HuH-7 (cell line): Measurements from ENCODE around the gene CADM1.
"Not testable (repeated sequence)": the region's sequence is repeated elsewhere in the genome, so short reads cannot be mapped to it uniquely, and the experiment has no call there.

Experiments used
- DNase-seq: peaks from one replicate; pipeline ENCODE4 v3.0.0; 2011; ENCODE audit warnings: low spot score

CADM1 gene

DNA sequence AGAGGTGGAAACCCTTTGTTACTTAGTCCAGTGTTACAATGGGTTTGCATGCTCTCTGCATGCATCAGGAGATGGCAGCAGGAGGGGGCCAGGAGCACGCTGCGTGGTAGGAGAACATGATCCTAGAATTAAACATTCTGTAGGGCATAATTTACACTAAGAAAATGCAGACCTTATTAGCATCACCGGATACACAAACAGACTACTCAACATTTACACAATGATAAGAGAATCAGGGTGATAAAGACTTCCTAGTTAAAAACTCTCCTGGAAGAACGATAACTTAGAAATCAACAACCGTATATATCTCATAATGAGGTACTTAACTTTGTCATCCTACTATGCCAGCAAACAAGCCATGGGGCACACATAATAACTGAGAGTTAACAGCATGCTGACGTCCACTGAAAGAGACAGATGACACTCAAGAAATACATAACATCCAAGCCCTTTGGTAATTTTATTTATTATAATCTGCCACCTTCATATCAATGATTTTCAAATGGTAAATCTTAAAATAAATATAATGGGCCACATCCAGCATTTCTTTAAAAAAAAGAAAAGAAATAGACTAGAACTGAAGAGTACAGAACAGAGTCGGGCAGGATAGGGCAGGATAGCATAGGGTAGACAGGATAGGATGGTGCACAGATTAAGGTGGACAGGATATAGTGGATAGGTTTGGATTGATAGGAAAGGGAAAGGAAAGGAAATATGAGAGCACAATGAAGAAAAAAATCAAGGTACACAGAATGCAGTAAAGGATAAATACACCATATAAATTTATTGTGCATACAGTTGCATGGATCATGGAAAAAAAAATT, 27.5 kb downstream of the CADM1 start:
- DNase-seq: no peak

DNA sequence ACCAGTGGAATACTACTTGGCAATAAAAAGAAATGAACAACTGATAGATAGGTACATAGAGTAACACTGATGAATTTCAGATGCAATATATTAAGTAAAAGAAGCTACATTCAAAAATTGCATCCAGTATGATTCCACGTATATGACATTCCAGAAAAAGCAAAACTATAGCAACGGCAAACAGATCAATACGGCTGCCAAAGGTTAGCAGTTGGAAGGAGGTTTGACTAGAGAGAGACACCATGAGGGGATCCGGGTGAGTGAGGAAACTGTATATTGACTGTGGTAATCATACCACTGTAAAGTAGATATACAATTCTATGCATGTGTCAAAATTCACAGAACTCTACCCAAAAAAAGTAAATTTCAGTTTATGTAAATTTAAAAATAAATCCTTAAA, 28.7 kb downstream of the CADM1 start:
- DNase-seq: no peak

DNA sequence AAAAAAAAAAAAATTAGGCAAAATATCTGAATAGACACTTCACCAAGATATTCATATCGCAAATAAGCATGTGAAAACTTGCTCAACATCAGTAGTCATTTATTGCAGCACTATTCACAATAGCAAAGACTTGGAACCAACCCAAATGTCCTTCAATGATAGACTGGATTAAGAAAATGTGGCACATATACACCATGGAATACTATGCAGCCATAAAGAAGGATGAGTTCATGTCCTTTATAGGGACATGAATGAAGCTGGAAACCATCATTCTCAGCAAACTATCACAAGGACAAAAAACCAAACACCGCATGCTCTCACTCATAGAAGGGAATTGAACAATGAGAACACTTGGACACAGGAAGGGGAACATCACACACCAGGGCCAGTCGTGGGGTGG, 29.9 kb downstream of the CADM1 start:
- DNase-seq: not testable (repeated sequence)

DNA sequence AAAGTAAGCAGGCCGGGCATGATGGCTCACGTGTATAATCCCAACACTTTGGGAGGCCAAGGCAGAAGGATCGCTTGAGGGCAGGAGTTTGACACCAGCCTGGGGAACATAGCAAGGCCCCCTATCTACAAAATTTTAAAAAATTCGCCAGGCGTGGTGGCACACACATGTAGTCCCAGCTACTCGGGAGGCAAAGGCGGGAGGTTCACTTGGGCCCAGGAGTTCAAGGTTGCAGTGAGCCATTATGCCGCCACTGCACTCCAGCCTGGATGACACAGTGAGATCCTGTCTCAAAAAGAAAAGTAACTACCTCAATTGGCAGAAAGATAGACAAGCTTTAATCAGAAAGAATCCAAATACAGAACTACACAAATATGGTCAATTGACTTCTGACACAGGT, 31.0 kb downstream of the CADM1 start:
- no peak for DNase-seq

DNA sequence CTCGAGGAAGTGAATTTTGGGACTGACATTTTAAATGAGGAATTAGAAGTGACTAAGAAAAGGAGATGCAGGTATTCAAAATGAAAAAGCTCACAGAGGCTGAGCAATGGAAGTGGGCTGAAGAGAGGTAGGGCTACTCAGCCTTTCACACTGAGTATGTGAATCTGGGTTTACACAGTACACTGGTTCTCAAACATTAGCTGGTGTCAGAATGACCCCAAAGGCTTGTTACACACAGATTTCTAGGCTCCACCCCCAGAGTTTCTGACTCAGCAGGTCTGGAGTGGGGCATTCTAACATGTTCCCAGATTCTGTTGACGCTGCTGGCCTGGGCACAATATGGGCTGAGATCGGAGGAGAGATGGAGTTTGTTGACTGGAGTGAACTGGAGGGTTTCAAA, 32.8 kb downstream of the CADM1 start:
- DNase-seq: no peak

DNA sequence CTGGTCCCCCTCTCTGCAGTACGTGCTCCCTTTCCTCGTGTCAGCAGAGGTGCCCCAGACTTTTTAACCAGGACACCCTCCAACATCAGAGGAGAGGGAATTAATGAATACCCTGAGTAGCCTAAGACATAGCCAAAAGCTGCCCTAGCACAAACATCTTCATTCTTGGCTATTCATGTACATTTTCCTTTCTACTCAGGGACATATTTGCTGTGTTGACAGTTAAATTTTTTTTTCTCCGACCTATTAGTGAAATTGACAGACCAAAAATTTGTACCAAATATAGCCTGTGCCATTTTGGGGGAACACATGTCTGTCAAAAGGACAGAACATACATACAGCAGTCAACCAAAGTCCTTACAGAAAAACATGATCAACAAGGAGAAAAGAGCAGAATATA, 33.3 kb downstream of the CADM1 start:
- no peak for DNase-seq

DNA sequence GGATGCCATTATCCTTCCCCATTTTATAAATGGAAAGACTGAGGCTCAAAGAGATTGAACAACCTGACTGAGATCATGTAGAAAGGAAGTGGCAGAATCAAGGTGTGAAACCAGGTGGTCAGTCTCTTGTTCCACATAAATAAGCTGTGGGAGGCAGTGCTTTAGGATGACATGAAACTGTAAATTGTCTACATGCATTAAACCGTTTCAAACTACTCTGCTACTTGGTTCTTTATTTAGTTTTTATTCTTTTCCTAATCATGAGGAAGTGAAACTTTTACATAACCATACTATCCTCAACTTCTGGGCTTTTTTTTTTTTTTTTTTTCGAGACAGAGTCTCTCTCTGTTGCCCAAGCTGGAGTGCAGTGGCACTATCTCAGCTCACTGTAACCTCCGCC, 34.9 kb downstream of the CADM1 start:
- no peak for DNase-seq

DNA sequence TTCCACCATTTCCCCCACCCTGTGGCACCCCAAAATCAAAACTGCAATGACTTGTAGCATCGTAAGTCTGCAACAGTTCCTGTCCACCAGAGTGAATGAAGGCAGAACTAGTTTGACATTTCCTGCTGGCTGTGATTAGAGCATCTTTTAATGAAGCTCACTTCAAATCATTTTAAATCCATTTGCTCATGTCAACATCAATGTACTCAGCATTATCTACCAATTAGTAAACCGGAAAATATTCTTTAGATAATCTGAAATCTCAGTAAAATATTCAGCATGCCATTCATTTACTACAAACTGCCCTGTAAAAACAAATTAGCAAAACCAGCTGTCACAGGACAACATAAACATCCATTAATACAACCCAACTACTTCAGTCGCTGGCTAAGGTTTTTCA, 38.1 kb downstream of the CADM1 start:
- DNase-seq: no peak

DNA sequence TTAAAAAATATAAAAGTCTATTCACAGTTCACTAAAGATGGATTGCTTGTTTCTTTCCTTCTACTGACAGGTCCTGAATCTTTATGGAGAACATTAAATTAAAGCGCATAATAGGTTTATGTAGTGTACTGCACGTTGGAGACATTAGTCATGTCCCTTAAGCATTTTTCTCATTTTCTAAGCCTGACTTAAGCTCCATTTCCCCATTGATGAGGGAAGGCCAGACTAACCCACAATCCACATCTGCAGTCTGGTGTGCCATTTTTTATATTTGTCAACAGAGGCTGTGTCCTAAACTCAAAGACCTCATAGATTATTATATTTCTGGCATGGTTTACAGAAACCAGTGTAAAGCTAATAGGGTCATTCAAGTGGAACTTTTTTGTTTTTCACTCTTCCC, 39.9 kb downstream of the CADM1 start:
- no peak for DNase-seq

DNA sequence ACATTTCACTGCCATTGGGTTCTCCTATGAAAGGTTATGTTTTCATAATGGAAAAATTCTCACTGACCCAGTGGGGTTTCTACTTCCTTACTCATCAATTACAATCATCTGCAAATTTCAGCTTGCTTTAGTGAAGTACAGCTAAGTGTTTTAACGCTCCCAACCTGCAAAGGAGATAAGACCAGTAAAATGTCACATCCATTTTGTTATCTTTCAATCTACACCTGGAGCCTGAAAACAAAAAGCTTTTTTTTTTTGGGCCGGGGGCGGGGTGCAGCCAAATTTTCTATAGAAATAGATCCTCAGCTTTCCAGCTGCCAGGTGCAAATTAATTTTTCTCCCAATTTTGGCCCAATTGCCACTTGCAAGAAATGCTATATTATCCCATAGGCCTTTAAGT, 40.6 kb downstream of the CADM1 start:
- DNase-seq: no peak

DNA sequence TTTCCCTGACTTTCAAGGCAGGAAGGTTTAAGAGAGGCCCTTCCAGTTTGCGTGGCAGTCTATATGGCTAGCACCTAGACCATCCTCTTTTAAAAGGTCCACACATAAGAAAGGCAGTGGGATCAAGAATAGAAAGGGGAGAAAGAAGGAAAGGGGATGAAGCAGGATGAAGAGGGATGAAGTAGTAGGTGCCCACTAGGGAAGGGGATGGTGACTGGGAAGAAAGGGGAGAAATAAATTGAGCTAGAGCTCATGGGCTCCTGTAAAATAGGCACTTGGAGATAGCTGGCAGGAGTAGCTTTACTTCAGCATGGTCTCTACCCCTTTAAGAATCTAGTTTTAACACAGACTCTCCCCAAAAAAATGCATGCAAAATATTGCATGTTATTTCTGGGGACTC, 41.5 kb downstream of the CADM1 start:
- DNase-seq: no peak

DNA sequence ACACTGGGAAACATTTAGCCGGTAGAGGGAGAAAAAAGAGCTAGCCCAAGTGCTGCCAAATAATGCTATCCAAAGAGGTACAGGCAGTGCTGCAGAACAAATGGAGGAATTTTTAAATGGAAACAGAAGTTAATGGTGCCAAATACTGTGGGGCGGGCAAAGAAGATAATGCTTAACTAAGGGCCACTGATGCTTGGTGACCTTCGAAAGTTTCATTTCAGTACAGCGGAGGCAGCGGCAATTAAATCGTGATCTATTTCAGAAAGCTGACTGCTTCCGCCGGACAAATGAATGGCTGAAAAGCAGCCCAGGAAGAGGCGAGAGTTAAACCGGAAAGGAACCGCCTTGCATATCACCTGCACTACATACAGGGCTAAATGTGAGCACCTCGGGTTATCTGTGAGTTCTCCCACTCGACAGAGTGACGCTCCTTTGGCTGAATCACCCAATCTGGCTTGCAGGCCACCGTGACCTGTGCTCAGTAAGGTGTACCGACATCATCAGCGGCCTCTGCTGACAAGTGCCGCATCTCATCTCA, 42.1 kb downstream of the CADM1 start:
- no peak for DNase-seq

DNA sequence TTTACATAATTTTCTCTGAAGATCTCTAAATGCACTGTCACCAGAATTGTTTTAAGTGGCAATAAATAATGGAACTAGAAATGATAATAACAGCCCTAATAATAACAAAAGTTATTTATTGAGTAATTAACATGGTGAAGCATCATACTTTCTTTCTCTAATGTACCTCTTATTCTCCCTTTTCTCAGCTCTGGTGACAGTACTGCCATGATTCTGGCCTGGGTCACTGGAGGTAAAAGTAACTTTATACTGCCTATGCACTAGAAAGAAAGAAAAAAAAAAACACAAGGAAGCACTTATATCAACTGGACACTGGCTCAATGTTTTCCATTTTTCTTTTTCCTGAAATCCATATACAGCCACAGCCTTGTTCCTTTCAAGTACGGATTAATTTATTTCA, 43.7 kb downstream of the CADM1 start:
- DNase-seq: no peak

DNA sequence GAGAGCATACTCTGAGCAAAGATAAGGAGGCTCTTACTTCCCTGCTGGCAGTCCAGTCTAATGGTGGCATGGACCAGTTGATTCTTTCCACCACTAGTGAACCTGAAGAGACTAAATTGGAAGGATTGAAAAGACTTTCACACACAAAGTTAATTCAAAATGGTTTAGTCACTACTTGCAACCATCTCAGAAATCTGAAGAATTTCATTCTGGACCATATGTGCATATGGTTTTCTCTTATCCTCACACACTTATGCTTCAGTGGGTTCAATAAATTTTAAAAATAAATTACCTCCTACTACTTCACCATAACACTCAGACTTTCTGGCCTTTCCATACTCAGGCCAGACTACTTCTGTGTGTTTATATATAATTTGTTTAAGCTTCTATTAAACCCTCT, 44.7 kb downstream of the CADM1 start:
- DNase-seq: no peak

DNA sequence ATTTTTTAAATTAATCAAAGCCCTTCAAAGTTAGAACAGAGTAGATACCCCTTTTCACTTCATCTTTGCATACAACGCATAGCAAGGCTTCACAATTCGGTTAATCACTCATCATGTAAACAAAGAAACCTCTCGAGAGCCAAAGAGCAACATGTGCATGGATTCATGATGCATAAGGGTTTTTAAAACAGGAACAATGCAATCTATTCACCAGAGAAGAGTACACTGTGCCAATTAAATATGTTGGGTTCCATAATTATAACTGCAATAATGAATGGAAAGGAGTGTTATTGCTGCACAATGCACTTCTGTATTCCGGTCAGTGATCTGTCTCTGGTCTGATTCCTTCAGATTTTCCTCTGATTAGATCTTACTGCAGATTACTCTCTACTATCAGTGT, 45.3 kb downstream of the CADM1 start:
- DNase-seq: no peak

DNA sequence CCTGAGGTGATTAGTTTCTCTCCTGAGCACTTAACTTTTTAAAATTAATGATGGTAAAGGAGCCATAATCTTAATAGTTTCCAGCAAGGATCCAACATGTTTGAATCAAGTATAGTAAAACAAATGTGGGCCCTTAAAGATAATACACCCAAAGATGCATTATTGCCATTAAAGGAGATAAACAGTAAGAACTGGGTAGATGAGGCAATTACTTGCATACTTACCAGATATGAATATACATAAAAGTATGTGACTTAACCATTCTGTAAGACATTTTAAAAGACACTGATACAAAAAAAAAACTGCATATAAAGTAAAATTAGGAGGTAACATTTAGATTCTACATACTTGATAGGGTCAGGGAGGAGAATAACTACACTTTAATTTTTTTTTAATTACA, 48.2 kb downstream of the CADM1 start:
- DNase-seq: no peak

DNA sequence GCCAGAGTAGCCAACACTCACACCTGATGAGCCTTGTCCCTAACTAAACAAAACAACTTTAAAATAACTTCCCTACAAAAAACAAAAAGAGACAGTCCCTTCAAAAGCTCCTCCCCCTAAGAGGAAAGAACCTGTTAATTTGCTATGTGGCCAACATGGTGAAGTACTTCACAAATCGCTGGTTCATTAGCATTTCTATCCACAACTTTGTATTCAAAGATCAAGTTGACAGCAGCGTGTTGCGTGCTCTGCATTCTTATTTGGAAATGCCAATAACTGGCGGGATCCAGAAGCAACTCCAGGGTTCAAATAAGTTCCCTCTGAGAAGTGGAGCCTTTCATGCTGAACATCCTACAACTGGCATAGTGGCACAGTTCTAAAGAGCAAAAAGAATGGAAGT, 48.6 kb downstream of the CADM1 start:
- DNase-seq: no peak

DNA sequence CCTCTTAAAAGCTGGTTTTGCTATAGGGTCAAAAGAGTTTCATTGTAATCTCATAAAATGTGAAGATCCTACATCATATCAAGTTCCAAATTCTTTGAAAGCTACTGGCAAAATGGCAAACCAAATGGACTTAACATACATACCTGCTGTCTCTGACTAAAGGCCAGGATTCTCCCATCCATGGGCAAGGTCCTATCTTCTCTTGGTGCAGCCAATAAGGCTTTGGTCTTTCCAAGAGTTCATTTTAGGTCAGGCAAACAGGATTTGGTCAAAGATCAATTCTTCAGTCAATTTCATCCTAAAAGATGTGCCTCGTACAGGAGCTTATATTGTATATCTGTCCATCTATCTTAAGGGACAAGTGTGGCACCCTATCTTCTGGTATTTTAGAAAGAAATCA, 49.7 kb downstream of the CADM1 start:
- DNase-seq: no peak

DNA sequence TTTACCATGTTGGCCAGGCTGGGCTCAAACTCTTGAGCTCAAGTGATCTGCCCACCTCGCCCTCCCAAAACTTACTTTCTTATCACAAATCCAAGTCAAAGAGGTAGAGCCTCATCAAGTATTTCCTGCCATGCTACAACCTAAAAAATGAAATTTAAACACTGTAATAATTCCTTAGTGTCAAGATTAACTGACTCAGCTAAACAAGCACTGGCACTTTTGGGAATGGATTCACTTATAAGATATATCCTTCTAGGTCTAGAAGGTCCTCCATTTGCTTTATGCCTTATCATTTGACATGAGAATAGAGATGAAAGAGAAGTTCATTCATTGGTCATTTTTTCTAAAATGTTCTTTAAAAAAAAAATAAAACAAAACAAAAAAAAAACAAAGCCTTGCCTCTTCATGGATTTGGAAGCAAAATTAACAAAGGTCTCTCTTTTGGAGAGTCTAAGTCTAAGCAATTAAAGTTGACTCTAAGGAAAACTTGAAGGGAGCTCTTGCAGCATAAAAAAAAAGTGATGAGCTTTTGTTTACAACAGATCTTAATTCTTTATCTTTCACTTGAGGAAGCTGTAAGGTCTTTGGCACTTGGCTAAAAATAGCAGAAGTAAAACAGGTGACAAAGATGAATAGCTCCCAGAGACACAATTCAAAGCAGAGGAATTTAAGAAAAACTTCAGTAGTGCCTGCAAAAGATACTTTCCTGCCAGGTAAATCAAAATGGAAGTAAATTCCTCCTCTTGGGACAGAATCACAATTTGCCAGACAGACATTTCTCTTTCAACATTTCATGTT, 50.3 kb downstream of the CADM1 start:
- DNase-seq: no peak

DNA sequence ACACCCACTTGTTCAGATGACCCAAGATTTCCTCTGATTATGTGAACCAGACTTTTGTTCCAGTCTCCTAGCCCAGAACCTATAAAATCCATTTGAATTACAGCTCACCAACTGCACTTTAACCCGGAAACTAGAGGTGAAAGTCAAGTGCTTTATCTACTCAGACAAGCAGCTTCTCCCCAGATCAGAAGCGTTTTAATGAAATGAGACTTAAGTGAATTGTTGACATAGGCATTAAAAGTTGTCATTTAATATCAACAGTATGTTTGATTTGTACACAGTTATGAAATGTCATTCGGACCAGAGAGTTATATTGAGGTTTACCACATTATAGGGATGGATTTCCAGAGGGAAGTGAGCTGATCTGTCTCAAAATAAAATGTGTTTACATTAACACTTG, 52.0 kb downstream of the CADM1 start:
- no peak for DNase-seq

DNA sequence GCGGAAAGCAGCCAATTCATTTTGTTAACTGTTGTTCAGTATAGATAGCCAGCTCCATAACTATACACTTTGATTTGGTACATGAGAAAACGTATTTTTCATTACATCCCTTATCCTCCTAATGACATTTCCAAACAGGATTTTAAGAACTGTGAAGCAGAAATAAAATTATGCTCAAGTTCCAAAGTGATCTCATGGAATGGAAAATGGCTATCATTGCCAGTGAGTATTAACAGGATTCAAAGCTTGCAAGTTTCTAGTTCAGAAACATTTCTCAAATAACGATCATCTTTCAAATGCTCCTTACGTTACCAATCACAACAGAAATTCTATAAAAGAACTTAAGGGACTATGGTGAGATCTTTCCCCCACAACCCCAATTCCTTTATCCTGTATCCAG, 53.7 kb downstream of the CADM1 start:
- DNase-seq: no peak

DNA sequence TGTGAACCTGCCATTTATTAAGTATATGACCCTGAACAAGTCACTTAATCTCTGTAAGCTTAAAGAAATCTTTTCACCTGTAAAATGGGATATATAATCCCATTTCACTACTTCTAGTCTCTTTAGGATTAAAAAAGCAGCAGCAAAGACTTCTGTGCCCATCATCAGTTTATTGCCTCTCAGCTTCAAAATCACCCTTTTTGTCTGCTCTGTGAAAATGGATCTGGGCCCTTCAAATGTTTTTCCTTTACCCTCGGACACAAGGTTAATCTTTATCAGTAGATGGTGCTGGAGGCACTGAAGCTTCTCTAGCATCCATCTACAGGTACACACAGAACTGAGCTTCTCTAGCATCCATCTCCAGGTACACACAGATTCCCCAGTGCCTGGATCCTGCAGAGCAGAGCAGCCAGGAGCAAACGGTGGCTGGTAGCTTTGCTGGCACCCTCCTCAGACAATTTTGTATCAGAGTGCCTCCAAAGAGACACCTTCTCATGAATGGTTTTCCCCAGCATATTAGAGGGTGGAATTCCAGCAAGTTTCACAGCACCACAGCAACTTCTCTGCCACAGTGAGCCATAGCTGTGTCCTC, 56.8 kb downstream of the CADM1 start:
- no peak for DNase-seq

DNA sequence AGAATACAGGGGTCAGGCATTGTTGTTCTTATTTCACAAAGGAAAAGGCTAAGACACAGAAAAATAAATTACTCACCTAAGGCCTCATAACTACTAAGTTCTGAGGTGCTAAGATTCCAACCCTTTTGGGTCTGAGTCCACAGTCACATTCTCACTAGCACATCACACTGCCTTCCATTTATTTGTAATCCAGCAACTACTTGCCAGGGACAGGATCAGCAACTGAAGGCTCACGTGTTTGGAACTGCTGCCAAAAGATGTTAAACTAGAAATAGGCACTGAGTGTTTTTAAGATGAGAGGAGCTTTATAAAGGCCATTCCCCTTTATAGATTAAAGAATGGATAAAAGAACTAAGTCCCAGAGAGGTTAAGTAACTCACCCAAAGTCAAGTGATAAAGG, 58.0 kb downstream of the CADM1 start:
- DNase-seq: no peak
